Stimulated activated CD4-positive, alpha-beta T cell treated with anti-CD3 and anti-CD28 coated beads, Interleukin-1b, Interleukin-23, amount 100 ng/mL, for 1 hour (primary cell): ENCODE data around the gene CC2D1A.

Experiments
- DNase-seq, 2 donors: peaks; one replicate each; pipeline ENCODE4 v3.0.0-alpha.2; 2020; ENCODE audit warnings: low read depth in 2 of 2

The CC2D1A gene

GRCh38 chr19:13979244-13979615 is 73.2 kb downstream of the CC2D1A start:
- DNase-seq: no peak

DNA sequence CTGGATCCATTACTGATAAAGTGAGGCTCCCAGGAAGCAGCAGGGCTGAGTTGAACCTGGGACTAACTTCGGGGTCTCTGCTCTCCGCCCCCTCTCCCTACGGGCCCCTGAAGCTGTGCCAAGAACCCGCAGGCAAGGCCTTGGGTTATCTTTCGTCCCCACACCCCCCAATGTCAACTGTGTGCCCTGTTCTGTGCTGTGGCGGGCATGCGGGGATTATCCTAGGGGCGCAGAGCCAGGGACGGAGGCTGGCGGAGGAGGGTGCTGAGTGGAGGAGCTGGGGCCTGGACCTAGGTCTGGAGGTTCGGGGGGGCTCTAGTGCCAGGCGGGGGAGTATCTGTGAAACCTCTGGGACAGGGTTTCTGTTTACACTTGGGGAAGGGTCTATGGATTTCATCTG is 73.7 kb downstream of the CC2D1A start:
- DNase-seq: no peak

DNA sequence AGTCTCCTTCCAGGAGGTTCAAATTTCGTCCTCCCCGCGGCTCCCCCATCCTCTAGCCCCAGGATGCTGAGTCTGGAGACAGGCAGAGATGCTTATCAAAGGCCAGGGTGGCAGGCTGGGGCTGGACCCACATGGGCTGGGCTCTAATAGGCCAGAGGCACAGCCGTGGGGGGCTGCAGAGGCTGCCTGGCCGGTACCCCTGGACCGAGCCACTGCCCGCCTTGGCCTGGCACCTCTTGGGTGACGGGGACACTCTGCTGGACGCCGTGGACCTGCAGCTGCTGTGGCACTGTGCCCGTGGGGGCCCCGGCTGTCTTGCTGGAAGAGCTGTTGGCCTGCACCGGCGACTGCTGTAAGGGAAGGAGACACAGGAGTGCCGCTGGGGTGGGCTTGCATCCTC is 74.3 kb downstream of the CC2D1A start:
- no peak for DNase-seq
